ENCODE measurements around the gene RELT. TPM values are rescaled to one million over a fixed set of nuclear protein-coding genes. Genes with fewer than 3 reads are reported as not detected.

RELT gene
- total and polyA plus RNA-seq, 9 of the 15 experiments (the other 6 are each of a cell fraction or from before 2014, with no cell fraction given) = 1.1 to 20.2 (median 7.4) TPM

DNA sequence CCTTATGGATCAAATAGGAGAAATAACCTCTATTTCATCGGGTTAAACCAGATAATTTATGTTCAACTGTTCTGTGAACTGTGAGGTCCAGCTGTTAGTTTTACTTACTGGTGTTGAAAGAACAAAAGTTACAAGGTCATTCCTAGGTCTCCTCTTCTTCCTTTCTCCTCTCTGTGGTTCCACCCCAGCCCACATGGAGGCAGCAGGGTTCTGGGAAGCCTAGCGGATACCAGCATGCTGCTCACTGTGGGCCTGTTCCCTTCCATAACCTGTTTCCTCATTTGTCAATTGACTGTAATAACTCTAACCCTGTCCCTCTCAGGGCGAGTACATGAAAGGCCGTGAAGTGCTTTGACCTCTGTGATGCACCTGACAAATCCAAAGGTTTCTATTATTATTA is 27.8 kb downstream of the RELT start (continued):
- TF ChIP-seq REST (IDR thresholded peaks at IDR 0.05; ENCODE audit: borderline replicate concordance) (peak; percentile 51; the same call in 1 of the 2 replicates), REST (CRISPR knock-in tag; IDR thresholded peaks at IDR 0.05; ENCODE audit: low read depth) (no peak), ZNF184 (CRISPR knock-in tag; IDR thresholded peaks at IDR 0.05) (no peak), XRCC4 (IDR thresholded peaks at IDR 0.05; ENCODE audit: extremely low read depth, insufficient read depth, insufficient read length) (no peak), FOXP1 (CRISPR knock-in tag; IDR thresholded peaks at IDR 0.05) (no peak), HDAC6 (IDR thresholded peaks at IDR 0.05; ENCODE audit: low read depth, low read length) (no peak), BHLHE40 (IDR thresholded peaks at IDR 0.05; ENCODE audit: low read length) (0 out of 2 replicates have a peak, but pooled peaks have one; percentile 29), CXXC5 (CRISPR knock-in tag; IDR thresholded peaks at IDR 0.05) (no peak), MTF1 (CRISPR knock-in tag; IDR thresholded peaks at IDR 0.05; ENCODE audit: borderline replicate concordance) (no peak), ELF2 (CRISPR knock-in tag; IDR thresholded peaks at IDR 0.05) (no peak)
- TF ChIP-seq, protein P1, sequence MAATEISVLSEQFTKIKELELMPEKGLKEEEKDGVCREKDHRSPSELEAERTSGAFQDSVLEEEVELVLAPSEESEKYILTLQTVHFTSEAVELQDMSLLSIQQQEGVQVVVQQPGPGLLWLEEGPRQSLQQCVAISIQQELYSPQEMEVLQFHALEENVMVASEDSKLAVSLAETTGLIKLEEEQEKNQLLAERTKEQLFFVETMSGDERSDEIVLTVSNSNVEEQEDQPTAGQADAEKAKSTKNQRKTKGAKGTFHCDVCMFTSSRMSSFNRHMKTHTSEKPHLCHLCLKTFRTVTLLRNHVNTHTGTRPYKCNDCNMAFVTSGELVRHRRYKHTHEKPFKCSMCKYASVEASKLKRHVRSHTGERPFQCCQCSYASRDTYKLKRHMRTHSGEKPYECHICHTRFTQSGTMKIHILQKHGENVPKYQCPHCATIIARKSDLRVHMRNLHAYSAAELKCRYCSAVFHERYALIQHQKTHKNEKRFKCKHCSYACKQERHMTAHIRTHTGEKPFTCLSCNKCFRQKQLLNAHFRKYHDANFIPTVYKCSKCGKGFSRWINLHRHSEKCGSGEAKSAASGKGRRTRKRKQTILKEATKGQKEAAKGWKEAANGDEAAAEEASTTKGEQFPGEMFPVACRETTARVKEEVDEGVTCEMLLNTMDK (IDR thresholded peaks at IDR 0.05; ENCODE audit: borderline replicate concordance, insufficient read depth, low read depth, low read length, poor library complexity, severe bottlenecking) = peak; percentile 93
- TF ChIP-seq, protein P2, sequence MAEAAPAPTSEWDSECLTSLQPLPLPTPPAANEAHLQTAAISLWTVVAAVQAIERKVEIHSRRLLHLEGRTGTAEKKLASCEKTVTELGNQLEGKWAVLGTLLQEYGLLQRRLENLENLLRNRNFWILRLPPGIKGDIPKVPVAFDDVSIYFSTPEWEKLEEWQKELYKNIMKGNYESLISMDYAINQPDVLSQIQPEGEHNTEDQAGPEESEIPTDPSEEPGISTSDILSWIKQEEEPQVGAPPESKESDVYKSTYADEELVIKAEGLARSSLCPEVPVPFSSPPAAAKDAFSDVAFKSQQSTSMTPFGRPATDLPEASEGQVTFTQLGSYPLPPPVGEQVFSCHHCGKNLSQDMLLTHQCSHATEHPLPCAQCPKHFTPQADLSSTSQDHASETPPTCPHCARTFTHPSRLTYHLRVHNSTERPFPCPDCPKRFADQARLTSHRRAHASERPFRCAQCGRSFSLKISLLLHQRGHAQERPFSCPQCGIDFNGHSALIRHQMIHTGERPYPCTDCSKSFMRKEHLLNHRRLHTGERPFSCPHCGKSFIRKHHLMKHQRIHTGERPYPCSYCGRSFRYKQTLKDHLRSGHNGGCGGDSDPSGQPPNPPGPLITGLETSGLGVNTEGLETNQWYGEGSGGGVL (CRISPR knock-in tag; IDR thresholded peaks at IDR 0.05) = no peak
- TF ChIP-seq, protein P3, sequence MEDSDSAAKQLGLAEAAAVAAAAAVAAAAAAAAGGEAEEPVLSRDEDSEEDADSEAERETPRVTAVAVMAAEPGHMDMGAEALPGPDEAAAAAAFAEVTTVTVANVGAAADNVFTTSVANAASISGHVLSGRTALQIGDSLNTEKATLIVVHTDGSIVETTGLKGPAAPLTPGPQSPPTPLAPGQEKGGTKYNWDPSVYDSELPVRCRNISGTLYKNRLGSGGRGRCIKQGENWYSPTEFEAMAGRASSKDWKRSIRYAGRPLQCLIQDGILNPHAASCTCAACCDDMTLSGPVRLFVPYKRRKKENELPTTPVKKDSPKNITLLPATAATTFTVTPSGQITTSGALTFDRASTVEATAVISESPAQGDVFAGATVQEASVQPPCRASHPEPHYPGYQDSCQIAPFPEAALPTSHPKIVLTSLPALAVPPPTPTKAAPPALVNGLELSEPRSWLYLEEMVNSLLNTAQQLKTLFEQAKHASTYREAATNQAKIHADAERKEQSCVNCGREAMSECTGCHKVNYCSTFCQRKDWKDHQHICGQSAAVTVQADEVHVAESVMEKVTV (CRISPR knock-in tag; IDR thresholded peaks at IDR 0.05) = no peak

Measured in K562 (cell line).